Mucosa of descending colon (tissue), 3 donors: ENCODE data around the gene ZNF407. TPM values are rescaled to one million over a fixed set of nuclear protein-coding genes. Genes with fewer than 3 reads are reported as not detected.

ENCODE experiments used
- ATAC-seq: fragments of 200-7000 bp; cut with Tn5 transposase; one replicate; pipeline ENCODE4 v1.9.1; 2020; ENCODE audit warnings: mild to moderate bottlenecking, moderate library complexity
- DNase-seq, 3 donors: peaks; one replicate each; pipeline ENCODE4 v3.0.0-alpha.2; 2020
- H3K36me3 ChIP-seq: fragments of 200-600 bp; one replicate; pipeline ENCODE4 v1.8.0; 2021; ENCODE audit warnings: low read depth, mild to moderate bottlenecking
- H3K4me1 ChIP-seq: fragments of 200-600 bp; one replicate; pipeline ENCODE4 v1.8.0; 2021; ENCODE audit warnings: low read depth, mild to moderate bottlenecking
- H3K4me3 ChIP-seq: fragments of 200-600 bp; one replicate; pipeline ENCODE4 v1.8.0; 2021; ENCODE audit warnings: mild to moderate bottlenecking
- H3K9me3 ChIP-seq: fragments of 200-600 bp; one replicate; pipeline ENCODE4 v1.8.0; 2021; ENCODE audit warnings: mild to moderate bottlenecking
- intact Hi-C, 2 donors: fragments of 100-400 bp; cut with DNase I in 1 of 2; cut with micrococcal nuclease in 1 of 2; formaldehyde crosslinking; loops; one replicate each; pipeline versions ENCODE4 v1.11.0 to v1.11.1; 2022; cut with DNase I, micrococcal nuclease
- total RNA-seq, 3 donors: library from RNA; stranded (reverse); fragmentation: NEBNext Ultra II Directional in 2 of 3; extraction: Animal tissue kit (Norgen Biotek cat#: 25700) in 2 of 3; gene quantifications; one replicate each; pipeline versions ENCODE4 v1.2.1 to v1.2.4, GENCODE V29; 2021 to 2023
- TF ChIP-seq, protein P1 (sequence below): fragments of 200-600 bp; IDR thresholded peaks from one replicate; pipeline ENCODE4 v1.8.0; 2022; ENCODE audit warnings: antibody characterized with exemption, mild to moderate bottlenecking
- donor health status: DM: no; HTN: no; CAD: no; lungs with moderate emphysema.
- donor health status: DM: no; HTN: no; CAD: no.
- donor health status: DM: no; HTN: yes; CAD: no.

Gene ZNF407
- total RNA-seq, 3 donors from 2014 or later: 13.0 to 25.1 (median 18.8) TPM

DNA sequence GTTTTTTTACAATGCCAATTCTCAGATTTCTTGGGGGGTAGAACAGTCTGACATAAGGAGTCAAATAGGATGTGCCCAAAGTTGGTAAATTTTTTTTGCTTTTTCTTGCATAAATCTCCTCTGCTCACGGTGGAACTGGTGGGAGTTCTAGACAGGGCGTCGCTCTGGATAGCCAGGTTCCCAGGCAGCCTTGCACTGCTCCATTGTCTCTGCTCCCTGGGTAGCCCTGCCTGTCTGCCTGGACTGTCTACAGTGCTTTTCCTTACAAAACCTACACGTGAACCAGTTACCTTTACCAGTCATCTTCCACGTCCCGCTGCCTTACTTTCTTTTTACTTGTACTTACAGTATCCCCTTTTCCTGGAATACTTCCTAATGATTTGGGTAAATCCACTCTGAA, 117.1 kb downstream of the ZNF407 start:
- H3K4me1 ChIP-seq: no peaks in the 10 kb centered on the region
- ATAC-seq: no peak

DNA sequence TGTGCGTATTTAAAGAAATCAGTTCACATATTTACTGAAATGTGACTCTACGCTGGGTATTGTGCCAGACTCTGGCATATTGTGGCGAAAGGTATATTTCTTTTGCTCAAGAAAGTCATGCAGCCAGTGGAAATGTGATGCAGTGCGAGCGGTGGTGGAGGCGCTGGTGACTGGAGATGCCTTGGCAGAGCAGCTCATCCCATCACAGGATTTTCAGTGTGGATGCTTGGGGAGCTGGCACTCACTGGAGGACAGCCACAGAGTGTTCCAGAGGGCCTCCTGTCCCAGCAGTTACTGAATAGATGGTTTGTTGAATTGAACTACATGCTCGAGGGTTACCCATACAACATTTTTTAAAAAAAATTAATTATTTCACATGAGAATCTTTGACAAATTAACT, 117.6 kb downstream of the ZNF407 start:
- Histone ChIP-seq H3K4me3 (no peak overlapping the region), H3K4me1 (no peaks in the 10 kb centered on the region), H3K36me3 (no peaks in the 10 kb centered on the region), H3K9me3 (no peaks in the 10 kb centered on the region)
- intact Hi-C loops: no loop called here
- no peak for DNase-seq
- ATAC-seq: no peak
- TF ChIP-seq, protein P1, sequence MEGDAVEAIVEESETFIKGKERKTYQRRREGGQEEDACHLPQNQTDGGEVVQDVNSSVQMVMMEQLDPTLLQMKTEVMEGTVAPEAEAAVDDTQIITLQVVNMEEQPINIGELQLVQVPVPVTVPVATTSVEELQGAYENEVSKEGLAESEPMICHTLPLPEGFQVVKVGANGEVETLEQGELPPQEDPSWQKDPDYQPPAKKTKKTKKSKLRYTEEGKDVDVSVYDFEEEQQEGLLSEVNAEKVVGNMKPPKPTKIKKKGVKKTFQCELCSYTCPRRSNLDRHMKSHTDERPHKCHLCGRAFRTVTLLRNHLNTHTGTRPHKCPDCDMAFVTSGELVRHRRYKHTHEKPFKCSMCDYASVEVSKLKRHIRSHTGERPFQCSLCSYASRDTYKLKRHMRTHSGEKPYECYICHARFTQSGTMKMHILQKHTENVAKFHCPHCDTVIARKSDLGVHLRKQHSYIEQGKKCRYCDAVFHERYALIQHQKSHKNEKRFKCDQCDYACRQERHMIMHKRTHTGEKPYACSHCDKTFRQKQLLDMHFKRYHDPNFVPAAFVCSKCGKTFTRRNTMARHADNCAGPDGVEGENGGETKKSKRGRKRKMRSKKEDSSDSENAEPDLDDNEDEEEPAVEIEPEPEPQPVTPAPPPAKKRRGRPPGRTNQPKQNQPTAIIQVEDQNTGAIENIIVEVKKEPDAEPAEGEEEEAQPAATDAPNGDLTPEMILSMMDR: no peak

More for the DNA sequence above, 117.1 kb downstream of the ZNF407 start:
- Histone ChIP-seq H3K4me3 (no peak overlapping the region), H3K36me3 (no peaks in the 10 kb centered on the region), H3K9me3 (no peaks in the 10 kb centered on the region)
- TF ChIP-seq, protein P1: no peak
- no peak for DNase-seq
- intact Hi-C loops: no loop called here

DNA sequence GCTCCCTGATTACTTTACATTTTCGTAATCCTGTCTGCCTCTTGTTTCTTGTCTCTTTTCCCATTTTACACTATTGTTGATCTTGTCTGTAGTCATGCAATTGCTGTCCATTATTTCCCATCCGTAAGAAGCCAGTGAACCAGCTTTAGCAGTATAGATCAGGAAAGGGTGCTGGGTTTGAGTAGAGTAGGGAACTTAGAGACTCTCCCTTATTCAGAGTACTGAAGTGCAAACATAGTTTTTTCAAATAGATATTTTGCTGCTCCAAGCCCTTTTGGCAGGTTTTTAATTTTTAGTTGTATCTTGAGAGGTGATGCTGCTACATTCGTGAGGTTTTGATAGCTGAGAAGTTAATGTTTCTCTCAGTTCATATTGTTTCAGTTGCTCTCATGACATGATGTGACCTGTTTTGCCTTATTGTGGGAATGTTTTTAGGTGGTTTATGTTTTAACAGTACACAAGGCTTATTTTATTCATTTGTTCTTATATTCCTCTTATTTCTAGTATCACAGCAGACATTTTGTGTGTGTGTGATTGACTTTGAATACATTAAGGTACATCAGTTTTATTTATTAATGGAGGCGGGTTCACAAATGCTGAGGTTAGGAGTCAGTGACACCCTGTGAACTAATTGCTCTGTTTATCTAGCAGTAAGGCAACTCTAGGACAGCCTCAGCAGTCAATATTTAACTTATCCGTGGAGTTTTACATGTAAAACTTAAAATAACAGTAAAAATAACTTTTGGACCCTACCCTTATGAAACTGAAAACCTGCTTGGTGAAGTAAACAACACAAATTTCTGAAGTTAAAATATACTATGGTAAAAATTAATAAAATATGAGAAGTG, 118.4 kb downstream of the ZNF407 start:
- Histone ChIP-seq H3K4me1 (no peaks in the 10 kb centered on the region), H3K36me3 (no peaks in the 10 kb centered on the region), H3K9me3 (no peaks in the 10 kb centered on the region), H3K4me3 (no peak overlapping the region)
- TF ChIP-seq, protein P1: no peak
- ATAC-seq: no peak
- intact Hi-C loops: no loop called here
- no peak for DNase-seq

DNA sequence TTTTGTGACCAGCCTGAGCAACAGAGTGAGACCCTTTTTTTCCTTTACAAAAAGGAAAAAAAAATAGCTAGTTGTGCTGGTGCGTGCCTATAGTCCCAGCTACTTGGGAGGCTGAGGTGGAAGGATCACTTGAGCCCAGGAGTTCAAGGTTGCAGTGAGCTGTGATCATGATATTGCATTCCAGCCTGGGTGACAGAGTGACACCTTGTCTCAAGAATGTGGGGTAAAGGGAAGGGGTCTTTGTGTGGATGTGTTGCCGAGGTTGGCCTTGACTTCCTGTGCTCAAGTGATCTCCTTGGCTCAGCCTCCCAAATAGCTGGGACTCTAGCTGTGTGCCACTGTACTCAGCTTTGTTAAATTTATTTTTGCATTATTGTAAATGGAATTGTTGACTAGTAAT, 120.6 kb downstream of the ZNF407 start:
- H3K9me3 ChIP-seq: no peaks in the 10 kb centered on the region
- TF ChIP-seq, protein P1: no peak
- intact Hi-C loops: no loop called here
- H3K36me3 ChIP-seq: no peaks in the 10 kb centered on the region
- no peak overlapping the region for H3K4me3 ChIP-seq
- ATAC-seq: no peak
- no peaks in the 10 kb centered on the region for H3K4me1 ChIP-seq
- DNase-seq: no peak

DNA sequence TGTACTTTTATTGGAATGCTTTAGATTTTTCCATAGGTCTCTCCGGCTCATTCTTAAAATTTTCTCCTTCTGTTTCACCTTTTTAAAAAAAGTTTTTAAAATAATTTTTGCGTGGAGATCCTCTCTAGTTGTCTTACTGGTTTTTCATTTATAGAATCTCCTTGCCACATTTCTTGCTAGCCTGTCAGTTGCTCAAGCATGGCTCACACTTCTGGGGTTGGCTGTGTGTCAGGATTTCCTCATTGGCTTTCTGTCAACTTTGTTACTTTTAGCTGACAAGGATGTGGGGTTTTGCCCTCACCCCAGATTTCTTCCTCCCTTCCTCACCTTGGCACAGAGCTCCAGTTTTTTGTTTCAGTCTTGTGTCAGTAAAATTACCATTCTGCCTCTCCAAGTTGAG, 124.6 kb downstream of the ZNF407 start:
- no peak for ATAC-seq
- intact Hi-C loops: no loop called here
- H3K4me3 ChIP-seq: no peak overlapping the region
- H3K4me1 ChIP-seq: no peaks in the 10 kb centered on the region
- no peak for DNase-seq
- TF ChIP-seq, protein P1: no peak
- no peaks in the 10 kb centered on the region for H3K9me3 ChIP-seq
- no peaks in the 10 kb centered on the region for H3K36me3 ChIP-seq
